Measurements from ENCODE around the gene HERC3.
"Not testable (repeated sequence)": the region's sequence is repeated elsewhere in the genome, so short reads cannot be mapped to it uniquely, and the experiment has no call there.

HERC3 gene

DNA sequence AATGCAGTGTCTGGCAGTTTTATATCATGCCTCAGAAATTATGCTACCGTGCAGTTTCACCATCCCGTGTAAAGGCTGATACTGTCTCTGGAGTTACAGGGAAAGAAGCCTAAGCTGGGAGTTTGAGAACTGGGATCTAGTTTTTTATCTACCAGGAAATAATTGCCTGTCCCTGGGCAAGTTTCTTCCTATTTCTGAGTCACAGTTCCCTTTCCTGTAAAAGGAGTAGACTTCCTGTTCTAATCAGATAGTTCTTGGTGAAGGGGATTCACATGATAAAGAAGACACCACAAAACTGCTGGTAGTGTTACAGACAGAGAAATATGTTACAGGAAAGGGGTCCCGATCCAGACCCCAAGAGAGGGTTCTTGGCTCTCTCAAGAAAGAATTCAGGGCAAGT, 17.1 kb downstream of the HERC3 start:
- no peak for DNase-seq

DNA sequence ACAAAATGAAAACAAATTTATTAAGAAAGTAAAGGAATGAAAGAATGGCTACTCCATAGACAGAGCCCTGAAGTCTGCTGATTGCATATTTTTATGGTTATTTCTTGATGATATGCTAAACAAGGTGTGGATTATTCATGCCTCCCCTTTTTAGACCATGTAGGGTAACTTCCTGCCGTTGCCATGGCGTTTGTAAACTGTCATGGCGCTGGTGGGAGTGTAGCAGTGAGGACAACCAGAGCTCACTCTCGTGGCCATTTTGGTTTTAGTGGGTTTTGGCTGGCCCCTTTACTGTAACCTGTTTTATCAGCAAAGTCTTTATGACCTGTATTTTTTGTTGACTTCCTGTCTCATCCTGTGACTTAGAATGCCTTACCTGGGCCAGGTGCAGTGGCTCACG, 17.5 kb downstream of the HERC3 start:
- DNase-seq: not testable (repeated sequence)

DNA sequence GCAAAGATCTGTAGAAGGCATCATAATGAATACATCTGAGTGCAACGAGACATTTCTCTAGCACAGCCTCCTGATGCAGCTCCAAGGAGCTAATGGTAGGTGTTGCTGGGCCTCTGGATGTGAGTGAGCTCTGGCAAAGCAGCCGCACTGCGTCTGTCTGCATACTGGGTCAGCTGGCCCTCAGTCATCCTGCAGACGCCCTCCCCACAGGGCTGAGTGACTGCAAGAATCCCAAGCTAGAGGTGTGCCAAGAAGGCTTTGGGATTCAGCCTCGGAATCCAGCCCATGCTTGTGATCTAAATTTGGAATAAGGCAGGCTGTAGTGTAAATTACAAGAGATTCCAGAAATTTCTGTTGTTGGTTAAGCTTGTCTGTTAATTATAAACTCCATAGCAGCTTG, 18.5 kb downstream of the HERC3 start:
- DNase-seq: no peak

DNA sequence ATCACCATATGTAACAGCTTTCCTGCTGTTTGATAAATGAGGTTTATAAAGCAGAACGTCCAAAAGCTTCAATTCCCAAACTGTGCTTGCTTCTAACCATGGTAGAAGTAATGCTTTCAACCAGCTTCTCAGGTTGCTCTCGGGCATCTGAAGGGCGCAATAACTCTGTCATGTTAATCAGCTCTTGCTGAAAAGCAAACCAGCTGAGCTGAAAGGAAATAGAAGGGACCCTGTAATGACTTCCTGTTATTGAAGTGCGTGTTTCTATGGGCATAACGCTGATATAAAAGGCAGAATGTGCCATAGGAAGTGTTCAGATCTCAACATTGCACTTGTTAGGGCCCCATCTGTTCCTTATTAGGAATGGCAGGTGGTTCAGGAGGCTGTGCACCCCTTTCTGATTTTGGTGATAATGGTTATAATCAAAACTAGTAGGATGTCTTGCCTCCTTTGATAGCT, 21.2 kb downstream of the HERC3 start:
- DNase-seq: peak; percentile 27

DNA sequence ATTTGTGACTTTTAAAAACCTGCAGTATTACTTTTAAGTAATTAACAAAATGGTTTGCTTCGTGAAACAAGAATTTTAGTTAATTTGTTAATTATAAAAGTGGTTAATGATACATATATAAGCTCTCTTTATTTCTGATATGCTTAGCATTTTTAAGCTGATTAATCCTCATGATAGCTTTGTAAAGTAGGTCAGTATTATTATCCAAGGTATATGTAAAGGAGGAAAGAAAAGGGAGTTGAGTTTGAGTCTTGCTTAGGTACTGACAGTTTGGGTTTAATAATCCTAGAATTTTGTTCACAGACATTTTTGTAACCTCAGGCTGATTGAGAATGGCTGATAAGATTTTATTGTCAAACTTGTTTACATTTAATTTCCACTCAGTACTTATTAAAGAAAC, 21.8 kb downstream of the HERC3 start:
- no peak for DNase-seq

DNA sequence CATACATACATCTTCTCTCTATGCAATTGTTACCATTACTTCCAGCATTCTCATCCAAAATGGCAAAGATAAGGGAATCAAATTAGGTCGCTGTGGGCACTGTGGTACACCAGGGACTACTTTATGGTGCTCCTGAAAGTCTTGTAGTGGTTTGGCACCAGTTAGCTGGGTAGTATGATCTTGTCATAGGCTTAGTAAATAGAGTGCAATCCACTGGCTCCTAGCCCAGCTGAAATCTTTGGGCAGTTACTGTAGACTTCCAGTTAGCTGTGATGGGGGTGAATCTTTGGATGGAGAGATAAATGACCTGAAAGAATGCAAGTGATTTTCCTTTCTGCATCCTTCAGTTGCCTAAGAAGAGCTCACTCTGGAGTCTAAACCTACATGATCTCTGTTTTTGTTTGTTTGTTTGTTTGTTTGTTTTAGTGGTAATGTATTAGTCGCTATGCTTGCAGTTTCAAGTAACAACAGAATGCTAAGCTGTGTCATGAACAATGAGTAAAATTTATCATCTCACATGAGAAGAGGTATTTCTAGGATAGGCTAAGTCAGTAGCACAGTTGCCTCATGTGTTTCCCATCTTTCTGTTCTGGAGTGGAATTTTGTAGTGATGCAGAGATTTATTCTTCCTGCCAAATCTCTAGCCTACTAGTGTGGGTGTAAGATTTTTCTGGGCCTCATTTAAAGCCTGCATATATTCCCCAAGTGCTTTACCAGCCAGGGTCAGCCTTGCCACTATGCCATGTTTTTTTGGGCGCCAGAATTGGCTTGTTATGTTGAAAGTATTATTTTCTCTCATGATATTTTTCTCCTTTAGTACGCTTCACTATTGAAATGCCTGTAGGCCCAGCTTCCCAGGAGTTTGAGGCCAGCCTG, 24.2 kb downstream of the HERC3 start:
- no peak for DNase-seq

DNA sequence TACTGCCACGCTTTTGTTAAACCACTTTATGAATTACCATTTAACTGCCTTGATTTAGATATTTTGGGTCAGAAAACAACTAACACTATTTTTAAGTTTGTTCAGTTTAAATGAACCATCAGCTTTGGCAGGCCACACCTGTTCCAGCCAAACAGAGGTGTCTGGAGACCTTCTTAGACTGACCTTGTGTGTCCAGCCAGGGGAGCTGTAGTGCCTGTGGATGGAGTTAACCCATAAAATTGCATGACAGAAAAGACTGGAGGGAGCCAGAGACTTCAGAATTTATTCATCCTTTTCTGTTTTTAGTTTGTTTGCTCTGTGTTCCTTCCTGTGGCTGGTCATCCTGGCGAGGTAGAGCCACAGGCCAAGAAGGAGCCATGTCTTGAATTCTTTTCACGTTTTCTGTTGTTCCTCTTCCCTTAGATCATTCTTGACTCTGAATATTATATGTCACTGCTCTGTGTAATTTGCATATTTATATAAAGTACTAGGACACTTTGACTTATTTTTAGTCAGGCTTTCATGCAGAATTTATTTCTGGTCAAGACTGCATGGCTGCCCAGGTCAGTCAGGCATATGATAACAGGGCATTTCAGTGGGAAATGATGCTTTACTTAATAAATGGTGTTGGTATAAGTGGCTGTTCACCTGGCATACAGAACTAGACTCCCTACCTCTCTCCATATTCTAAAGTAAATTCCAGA, 26.7 kb downstream of the HERC3 start:
- DNase-seq: no peak

DNA sequence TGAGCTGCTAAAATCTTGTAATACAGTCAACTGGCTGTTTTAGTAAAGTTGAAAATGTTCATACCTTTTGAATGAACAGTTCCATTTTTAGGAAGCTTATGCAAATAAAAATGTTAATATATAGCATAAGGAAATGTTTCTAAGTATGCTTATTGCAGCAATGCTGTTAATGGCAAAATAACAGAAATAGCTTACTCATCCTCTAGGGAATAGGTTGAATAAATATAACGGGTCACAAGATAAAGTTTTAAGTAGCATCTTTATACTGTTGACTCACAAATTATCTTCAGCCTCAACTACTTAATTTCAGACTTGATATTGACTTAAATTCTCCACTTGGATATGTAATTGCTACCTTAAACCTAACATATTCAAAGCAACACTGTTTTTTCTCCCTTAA, 27.7 kb downstream of the HERC3 start:
- no peak for DNase-seq

DNA sequence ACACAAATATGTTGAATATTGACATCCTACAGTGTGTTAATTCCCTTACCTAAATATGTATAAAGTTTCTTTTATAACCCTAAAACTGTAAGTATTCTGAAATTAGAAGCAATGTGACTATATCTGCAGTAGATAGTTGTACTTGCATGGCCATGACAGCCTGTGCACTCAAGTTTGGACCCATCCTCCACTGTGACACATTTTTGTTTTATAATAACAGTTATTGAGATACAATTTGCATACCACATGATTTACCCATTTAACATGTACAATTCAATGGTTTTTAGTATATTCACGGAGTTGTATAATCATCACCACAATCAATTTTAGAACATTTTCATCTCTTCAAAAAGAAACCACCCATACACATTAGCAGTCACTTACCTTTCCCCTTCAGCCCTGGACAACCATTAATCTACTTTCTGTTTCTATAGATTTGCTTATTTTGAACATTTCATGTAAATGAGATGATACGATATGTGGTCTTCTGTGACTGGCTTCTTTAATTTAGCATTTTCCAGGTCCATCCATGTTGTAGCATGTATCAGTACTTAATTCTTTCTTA, 29.6 kb downstream of the HERC3 start:
- no peak for DNase-seq

DNA sequence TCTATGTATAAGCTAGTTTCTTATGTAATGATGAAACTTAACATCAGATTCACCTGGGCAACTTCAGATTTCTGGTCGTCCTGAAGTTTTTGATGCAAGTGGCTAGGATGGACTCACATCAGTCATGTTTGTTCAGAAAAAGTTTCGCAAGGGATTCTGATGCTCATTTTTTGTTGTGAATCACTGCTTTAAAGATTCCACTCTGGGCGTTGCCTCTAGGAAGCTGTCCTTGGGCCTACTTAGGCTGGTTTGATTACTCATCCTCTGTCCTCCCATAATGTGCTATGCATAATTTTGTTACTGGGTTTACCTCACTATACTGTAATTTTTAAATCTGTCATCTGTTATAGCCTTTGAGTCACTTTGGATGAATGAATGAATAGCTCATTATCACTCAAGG, 30.8 kb downstream of the HERC3 start:
- no peak for DNase-seq

DNA sequence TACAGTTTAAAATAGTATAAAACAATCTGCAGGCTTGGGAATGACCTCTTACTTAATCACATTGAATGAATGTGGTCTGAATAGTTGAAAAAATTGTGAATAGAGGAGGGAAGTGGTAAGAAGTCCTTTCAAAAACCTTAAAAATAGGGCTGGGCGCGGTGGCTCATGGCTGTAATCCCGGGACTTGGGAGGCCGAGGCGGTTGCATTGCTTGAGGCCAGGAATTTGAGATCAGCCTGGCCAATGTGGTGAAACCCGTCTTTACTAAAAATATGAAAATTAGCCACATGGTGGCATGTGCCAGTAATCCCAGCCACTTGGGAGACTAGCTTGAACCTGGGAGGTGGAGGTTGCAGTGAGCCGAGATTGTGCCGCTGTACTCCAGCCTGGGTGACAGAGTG, 36.5 kb downstream of the HERC3 start:
- DNase-seq: no peak

DNA sequence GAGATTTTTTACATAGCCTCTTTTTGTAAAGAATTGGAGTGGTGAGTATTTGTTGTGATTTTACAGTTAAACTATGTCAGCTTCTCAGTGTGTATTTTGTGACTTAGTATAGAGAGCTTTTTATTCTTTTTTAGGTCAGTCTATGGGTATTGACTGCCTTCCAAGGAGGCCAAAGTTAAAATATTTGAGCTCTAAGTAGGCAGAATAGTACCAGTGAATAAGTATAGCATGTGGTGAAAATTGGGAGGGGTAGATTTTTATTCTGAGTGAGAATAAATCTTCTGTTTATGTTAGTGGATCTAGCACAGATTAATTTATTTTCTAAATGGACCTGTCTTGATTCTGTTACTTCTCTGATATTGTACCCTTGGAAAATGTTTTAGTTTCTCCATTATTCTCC, 37.5 kb downstream of the HERC3 start:
- DNase-seq: no peak

DNA sequence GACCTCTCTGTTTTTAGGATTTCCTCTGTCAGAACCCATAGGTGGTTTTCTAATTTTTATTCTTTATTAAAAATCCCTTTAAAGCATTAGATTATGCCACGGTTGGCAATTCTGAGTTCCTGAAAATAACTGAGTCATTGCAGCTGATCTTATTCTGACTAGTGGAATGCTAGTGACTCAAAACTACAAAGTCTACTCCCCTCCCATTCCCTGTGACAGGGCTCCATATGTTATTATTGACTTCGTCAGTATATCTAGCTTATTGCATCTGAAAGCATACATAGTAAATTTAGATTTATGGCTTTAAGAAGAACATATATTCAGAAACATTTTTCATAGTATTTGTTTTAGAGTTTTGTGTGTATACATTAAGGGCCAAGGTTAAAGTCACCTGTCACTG, 38.5 kb downstream of the HERC3 start:
- DNase-seq: no peak

DNA sequence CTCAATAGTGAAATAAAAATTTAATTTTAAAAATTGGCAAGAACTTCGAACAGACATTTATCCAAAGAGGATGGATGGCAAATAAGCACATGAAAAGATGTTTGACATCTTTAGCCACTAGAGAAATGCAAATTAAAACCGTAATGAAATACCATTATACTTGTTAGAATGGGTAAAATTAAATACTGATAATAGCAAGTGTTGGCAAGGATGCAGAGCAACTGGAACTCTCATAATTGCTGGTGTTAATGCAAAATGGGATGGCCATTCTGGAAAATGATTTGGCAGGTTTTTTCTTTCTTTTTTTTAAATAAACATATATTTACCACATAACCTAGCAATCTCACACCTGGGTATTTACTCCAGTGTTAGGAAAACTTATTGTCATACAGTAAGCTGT, 51.7 kb downstream of the HERC3 start:
- DNase-seq: no peak

DNA sequence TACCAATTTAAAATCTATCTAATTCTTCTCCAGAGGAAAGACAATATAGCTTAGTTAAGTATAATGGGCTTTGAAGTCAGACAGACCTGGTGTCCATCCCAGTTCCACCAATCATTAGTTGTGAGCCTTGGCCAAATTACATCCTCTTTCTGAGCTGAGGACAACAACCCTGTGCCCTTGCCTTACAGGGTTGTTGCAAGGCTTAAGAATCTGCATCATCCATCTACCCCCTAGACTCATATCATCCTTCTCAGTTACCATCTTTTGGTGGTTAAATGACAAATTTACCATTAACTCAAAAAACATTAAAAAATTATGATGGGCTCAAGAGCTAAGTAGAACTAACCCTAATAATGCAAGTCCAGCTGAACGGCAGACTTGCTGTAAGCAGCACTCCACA, 53.7 kb downstream of the HERC3 start:
- DNase-seq: no peak

DNA sequence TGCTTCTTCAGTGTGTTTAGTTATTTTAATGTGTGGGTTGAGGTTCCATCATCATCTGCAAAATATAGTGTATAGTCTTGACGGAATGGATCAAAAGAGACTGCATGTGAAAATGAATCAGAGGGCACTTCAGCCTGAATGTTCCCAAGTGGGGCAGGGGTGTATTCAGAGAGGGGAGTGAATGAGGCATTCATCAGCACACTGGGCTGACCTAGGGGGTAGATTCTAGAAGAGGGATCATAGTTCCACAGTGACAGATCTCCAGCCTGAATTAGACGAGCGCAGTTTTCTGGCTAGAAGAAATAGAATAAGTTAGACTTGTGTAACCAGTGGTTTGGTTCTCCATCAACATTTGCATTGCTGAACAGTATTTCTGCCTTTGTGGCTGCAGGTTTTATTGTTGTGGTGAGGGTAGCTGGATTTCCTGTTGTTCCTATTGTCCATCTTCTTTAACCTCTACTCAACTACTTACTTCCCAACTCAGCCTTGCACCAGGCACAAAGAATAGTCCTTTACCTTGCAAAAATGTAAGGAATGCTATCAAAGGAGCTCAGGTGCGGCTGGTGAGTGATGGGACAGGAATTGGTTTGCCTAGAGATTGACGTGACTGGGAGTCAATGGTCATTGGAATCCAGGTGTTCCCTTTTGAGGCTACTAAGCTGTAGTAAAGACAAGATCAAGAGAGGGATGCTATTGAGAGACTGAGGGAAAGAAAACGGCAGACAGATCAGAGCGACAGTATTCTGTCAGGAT, 54.4 kb downstream of the HERC3 start:
- DNase-seq: no peak

DNA sequence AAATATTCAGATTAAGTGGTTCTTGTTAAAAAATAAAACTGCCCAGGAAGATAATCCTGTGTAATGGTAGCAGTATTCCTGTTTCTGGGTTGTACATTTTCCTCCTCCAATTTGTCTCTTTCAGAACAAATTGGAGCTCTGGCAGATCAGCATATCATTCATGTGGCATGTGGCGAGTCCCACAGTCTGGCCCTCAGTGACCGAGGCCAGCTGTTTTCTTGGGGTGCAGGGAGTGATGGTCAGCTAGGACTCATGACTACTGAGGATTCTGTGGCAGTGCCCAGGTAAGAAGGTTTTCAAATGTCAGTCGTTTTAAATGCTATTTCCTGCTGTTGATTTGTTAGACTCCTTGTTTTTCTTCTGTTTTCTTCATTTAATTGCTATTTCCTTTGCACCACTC, 57.4 kb downstream of the HERC3 start:
- DNase-seq: no peak

DNA sequence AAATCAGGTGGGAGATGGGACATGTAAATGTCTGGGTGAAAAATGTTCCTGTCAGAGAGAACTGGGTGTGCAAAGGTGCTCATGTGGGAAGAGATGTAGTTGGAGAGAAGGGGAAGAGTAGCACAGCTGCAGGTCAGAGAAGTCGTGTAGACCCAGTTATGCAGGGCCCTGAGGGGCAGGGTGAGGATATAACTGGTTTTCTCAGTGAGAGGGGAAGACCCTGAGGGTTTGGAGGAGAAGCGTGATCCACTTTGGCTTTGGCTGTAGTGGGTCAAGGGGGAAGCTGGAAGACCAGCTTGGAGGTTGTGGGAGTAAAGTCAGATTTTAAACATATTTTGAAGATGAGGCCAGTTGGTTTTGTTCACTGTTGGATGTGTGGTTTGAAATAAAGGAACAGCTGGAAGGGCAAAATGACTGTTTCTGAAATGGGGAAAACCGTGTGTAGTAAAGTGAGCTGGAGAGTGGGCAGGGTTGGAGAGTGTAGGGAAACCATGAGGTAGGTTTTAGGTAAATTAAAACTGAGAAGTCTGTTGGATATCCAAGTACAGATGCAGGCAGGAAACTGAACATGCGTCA, 61.2 kb downstream of the HERC3 start:
- DNase-seq: no peak

DNA sequence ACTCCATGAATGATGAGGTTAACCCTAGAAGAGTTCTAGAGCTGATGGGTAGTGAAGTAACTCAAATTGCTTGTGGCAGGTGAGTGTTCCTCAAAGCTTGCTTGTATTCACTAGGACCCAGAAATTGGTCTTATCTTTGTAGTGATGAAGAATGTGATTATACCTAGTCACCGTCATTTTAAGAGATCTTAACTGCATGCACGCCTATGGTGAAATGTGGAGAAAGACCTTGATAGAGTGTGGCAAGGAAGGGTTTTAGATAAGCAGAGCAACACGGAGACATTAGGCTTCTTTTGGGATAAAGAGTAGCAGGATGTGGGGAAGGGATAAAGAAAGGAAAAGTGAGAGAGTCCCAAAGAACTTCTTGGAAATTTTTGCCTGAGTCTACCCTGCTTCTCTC, 62.9 kb downstream of the HERC3 start:
- DNase-seq: no peak

DNA sequence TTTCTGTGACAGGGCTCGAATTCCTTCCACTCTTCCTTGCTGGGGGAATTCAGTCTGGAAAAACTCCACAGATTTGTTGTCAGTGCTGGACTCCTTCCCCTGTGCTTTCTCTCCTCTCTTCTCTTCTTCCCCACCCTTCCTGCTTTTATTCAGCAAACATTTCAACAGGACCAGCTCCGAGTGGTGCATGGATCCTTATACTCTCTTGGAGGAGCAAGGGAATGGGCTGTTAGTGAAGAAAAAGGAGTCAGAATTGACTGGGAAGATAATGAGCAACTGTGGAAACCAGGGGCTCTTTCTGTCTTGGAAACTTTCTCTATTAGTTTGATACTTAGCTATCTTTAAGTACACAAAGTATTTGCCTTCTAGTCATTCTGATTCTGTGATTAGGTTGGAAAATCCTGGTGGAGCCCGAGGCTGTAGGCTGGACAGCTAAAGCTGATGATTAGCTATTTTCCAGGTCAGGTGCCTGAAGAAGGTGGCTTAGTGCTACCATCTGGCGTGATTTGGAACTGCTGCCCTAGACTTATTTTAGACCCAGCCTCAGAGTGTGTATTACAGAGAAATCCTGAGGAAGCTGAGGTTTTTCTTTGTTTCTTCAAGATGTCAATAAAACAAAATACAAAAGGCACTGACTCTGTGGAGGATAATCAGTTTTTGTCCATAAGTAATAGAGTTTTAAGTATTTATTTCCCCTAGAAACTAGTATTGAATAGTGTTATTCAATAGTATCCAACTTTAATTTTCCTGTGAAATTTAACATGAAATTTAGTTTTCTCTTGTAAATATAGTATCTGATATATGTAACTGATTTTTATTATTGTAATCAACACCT, 67.0 kb downstream of the HERC3 start:
- peak; percentile 31 for DNase-seq

DNA sequence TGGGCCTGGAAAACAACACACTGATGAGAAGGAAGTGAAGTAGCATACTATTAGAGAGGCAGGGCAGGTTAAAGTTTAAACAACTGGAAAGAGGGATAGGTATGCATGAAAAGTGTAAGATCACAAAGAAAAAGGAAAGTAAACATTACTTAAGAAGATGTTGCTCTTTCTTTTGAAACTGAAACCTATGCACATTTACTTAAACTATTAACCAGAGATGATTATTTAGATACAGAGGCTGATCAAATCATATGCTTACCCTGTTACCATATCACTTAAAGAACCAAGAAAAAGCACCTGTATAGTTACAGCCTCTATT, 67.6 kb downstream of the HERC3 start:
- DNase-seq: no peak
